ENCODE data around the gene THSD4.

DNA sequence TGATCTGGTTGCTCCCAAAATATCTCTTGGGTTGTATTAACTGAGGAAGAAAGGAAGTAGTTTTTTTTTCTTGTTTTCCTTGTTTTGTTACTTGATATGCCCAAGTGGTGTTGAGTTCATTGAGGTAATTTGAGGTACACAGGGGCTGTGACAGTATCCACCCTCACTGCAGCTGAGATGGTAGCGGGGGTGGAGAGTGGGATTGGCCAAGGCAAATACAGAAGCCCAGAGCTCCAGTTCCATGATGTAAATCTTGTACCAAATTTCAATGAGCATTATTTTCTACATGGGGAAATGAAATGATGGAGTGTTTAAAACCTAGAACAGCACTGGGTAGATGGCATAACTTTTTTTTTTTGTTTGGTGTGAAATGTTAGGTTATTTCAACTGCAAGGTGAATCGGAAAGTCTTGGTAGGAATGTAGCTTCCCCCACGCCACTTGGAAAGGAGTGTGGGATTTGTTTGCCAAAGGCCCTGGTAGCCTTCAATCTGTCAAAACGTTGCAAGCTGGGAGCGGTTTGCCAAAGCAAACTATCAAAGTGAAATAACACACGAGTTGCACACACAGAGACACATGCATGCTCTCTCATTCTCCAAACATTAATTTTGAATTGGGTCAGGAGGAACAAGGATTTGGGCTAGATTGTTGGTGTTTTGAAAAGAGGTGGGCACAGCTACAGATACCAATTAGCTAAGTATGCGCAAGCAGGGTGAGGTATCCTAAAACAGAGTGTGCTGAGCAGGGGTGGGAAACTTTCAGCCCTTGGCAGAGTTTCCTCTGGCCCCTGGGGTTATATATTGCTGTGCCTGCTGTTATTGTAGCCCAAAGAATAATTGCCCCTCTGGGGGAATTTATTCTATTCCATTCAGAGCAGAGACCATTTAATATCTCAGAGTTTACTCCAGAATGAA, 34.6 kb downstream of the THSD4 start:
- TF ChIP-seq, protein P1, sequence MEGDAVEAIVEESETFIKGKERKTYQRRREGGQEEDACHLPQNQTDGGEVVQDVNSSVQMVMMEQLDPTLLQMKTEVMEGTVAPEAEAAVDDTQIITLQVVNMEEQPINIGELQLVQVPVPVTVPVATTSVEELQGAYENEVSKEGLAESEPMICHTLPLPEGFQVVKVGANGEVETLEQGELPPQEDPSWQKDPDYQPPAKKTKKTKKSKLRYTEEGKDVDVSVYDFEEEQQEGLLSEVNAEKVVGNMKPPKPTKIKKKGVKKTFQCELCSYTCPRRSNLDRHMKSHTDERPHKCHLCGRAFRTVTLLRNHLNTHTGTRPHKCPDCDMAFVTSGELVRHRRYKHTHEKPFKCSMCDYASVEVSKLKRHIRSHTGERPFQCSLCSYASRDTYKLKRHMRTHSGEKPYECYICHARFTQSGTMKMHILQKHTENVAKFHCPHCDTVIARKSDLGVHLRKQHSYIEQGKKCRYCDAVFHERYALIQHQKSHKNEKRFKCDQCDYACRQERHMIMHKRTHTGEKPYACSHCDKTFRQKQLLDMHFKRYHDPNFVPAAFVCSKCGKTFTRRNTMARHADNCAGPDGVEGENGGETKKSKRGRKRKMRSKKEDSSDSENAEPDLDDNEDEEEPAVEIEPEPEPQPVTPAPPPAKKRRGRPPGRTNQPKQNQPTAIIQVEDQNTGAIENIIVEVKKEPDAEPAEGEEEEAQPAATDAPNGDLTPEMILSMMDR (conservative IDR thresholded peaks at IDR 0.05), result no peak
- TF ChIP-seq ZFX (IDR thresholded peaks at IDR 0.05), result no peak

Data from C4-2B (cell line).